ENCODE data around the gene MRPS11. TPM values are rescaled to one million over a fixed set of nuclear protein-coding genes. Genes with fewer than 3 reads are reported as not detected.
A peak's percentile ranks its signal among the peaks of the same experiment; 100 is the strongest.

Gene MRPS11
- polyA plus RNA-seq, 1 experiment = 55.6 TPM

DNA sequence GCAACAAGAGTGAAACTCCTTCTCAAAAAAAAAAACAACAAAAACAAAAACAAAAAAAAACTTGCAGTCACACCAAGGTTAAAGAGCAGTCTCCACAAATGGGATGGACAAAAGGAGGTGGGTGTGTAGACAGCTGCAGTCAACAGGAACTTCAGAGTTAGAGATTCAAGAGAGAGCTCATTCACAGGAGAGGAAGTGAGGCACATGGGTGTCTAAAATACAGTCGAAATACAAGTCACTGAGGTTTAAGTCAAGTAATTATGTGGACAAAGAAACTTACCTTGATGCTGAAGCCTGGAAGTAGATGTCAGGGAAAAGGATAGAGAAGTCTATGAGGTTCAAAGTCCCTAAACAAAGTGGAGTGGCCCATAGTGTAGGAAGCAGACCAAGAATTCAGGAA, 14.8 kb downstream of the MRPS11 start:
- ChIA-PET CTCF (no interaction called here), POLR2A (no interaction called here)
- no peak for DNase-seq (ENCODE audit: low read depth, low spot score)
- Histone ChIP-seq H3K4me3 (ENCODE audit: low read depth, low read length) (no peak overlapping the region), H3K27ac (ENCODE audit: low read depth, low read length) (no peak overlapping the region), H3K9me3 (ENCODE audit: control insufficient read depth, insufficient read depth, low read length) (no peaks in the 10 kb centered on the region), H3K27me3 (ENCODE audit: control insufficient read depth, insufficient read depth, low read length) (no peaks in the 10 kb centered on the region)
- TF ChIP-seq, protein P1, sequence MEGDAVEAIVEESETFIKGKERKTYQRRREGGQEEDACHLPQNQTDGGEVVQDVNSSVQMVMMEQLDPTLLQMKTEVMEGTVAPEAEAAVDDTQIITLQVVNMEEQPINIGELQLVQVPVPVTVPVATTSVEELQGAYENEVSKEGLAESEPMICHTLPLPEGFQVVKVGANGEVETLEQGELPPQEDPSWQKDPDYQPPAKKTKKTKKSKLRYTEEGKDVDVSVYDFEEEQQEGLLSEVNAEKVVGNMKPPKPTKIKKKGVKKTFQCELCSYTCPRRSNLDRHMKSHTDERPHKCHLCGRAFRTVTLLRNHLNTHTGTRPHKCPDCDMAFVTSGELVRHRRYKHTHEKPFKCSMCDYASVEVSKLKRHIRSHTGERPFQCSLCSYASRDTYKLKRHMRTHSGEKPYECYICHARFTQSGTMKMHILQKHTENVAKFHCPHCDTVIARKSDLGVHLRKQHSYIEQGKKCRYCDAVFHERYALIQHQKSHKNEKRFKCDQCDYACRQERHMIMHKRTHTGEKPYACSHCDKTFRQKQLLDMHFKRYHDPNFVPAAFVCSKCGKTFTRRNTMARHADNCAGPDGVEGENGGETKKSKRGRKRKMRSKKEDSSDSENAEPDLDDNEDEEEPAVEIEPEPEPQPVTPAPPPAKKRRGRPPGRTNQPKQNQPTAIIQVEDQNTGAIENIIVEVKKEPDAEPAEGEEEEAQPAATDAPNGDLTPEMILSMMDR (IDR thresholded peaks at IDR 0.05; ENCODE audit: low read depth, low read length) = no peak

DNA sequence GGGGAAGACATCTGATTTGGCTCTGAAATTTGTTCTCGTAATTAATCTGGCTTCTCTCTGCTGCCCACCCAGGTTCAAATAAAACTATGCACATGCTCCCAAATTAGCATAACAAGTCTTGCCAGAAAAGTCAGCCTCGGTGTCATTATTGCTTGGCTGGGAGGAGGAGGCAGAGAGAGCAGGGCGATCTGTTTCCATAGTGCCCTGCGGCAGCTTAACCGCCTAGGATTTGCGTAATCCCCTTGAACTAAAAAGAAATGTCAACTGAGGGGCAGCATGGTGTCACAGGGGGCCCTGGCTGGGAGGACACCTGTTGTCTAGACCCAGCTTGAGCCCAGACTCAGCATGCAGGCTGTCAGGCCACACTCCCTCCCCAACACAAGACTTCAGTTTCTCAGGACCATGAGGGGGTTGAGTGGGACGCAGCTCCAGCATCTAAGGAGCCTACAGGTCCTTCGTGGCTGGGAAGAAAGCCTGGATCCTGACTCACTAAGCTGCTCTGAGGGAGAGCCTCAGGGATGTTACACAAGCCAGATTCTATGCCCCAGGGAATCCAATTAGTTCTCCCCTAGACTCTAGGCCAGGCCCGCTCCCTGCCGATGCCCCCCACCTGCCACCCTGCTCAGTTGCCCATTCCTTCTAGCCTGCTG, 17.3 kb downstream of the MRPS11 start:
- H3K9me3 ChIP-seq (ENCODE audit: control insufficient read depth, insufficient read depth, low read length) = no peaks in the 10 kb centered on the region; the same call in 1 of the 2 replicates
- H3K4me3 ChIP-seq (ENCODE audit: low read depth, low read length) = no peak overlapping the region
- TF ChIP-seq, protein P1 (IDR thresholded peaks at IDR 0.05; ENCODE audit: low read depth, low read length) = no peak
- DNase-seq (ENCODE audit: low read depth, low spot score) = no peak
- H3K27ac ChIP-seq (ENCODE audit: low read depth, low read length) = no peak overlapping the region
- CTCF ChIA-PET = no interaction called here
- POLR2A ChIA-PET = no interaction called here
- no peaks in the 10 kb centered on the region for H3K27me3 ChIP-seq (ENCODE audit: control insufficient read depth, insufficient read depth, low read length)

DNA sequence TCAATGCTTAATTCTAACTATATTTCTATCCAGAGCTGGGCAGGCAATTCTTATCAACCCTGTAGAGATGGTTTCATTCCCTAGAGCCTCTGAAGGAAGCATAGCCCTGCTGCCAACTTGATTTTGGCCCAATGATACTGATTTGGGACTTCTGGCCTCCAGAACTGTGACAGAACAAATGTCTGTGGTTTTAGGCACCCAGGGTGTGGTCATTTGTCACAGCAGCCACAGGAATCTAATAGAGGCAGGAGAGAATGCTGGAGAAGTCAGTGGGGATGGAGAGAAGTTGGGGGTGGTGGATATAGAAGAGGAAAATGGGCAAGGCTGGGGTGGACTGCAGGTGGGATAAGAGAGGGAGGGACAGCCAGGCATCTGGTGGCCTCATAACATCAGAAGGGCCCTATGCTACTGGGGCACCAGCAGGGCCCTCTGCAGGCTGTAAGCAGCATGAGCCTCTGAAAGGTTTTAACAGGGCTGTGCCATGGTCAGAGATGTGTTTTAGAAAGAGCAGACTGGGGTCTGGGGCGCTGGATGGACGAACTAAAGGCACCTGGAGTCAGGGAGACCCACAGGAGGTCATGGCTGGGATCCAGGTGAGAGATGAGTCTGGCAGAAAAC, 19.8 kb downstream of the MRPS11 start:
- TF ChIP-seq, protein P1 (IDR thresholded peaks at IDR 0.05; ENCODE audit: low read depth, low read length) = no peak
- no peaks in the 10 kb centered on the region for H3K27me3 ChIP-seq (ENCODE audit: control insufficient read depth, insufficient read depth, low read length)
- H3K9me3 ChIP-seq (ENCODE audit: control insufficient read depth, insufficient read depth, low read length) = no peaks in the 10 kb centered on the region; the same call in 1 of the 2 replicates
- H3K27ac ChIP-seq (ENCODE audit: low read depth, low read length) = peak overlapping the region; percentile 11
- ChIA-PET POLR2A (no interaction called here), CTCF (no interaction called here)
- no peak overlapping the region for H3K4me3 ChIP-seq (ENCODE audit: low read depth, low read length)
- DNase-seq (ENCODE audit: low read depth, low spot score) = no peak

DNA sequence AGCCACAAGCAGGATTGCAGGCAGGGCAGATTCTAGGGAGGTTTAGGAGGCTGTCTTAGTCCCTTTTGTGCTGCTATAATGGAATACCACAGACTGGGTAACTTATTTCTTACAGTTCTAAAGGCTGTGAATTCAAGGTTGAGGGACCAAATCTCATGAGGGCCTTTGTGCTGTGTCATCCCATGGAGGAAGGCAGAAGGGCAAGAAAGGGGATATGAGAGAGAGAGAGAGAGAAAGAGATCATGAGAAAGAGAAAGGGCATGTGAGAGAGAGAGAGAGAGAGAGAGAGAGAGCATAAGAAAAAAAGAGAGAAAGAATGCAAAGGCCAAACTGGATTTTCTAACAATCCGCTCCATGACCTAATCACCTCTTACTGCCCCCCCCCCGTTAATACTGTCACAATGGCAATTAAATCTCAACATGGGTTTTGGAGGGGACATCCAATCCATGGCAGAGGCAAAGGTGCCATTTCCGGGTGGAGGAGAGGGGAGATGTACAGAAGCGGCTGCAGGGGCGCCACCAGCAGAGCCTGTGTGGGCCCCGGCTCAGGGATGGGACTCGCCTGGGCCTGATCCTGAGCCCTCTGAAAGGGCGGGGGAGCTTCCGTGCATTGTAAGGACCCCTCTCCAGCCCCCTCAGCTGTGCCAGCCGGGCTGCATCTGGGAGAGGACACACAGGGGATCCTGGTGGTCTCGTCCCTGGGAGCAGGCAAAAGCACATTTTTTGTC, 20.5 kb downstream of the MRPS11 start:
- CTCF ChIA-PET = no interaction called here
- Histone ChIP-seq H3K27me3 (ENCODE audit: control insufficient read depth, insufficient read depth, low read length) (no peaks in the 10 kb centered on the region), H3K27ac (ENCODE audit: low read depth, low read length) (no peak overlapping the region), H3K9me3 (ENCODE audit: control insufficient read depth, insufficient read depth, low read length) (no peaks in the 10 kb centered on the region; the same call in 1 of the 2 replicates), H3K4me3 (ENCODE audit: low read depth, low read length) (no peak overlapping the region)
- POLR2A ChIA-PET = no interaction called here
- TF ChIP-seq, protein P1 (IDR thresholded peaks at IDR 0.05; ENCODE audit: low read depth, low read length) = no peak
- DNase-seq (ENCODE audit: low read depth, low spot score) = no peak

DNA sequence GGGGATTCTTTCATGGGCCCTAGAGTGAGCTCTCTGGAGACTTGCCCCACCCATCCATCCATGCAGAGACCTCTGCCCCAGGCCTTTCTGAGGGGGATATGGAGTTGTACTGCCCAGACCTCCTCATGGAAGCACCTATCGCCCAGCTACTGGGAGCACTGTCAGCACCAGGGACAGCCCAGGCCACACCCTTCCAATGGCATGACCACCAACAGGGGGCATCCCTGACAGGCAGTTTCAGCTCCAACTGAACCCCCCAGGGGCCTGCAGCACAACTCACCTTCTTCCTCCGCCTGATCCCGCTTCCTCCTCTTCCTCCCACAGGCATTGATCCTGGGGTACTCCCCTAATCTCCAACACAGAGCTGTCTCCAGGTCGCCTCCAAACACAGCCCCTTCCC, 21.8 kb downstream of the MRPS11 start:
- Histone ChIP-seq H3K27ac (ENCODE audit: low read depth, low read length) (no peak overlapping the region), H3K27me3 (ENCODE audit: control insufficient read depth, insufficient read depth, low read length) (no peaks in the 10 kb centered on the region), H3K4me3 (ENCODE audit: low read depth, low read length) (no peak overlapping the region), H3K9me3 (ENCODE audit: control insufficient read depth, insufficient read depth, low read length) (no peaks in the 10 kb centered on the region; the same call in 1 of the 2 replicates)
- no peak for DNase-seq (ENCODE audit: low read depth, low spot score)
- TF ChIP-seq, protein P1 (IDR thresholded peaks at IDR 0.05; ENCODE audit: low read depth, low read length) = no peak
- POLR2A ChIA-PET = no interaction called here
- CTCF ChIA-PET = interaction anchor here (0.7 kb wide), 1 partner anchor 144 kb away, joined by 3 read pairs; no protein-coding TSS in a partner anchor
